WTC11 (cell line): ENCODE data around the gene TLE2. TPM values are rescaled to one million over a fixed set of nuclear protein-coding genes. Genes with fewer than 3 reads are reported as not detected.

Experiments
- ATAC-seq: fragments of 200-7000 bp; cut with Tn5 transposase; 2 replicates; pipeline ENCODE4 v1.10.0; 2021; ENCODE audit warnings: mild to moderate bottlenecking, moderate library complexity
- CTCF ChIA-PET: fragments of 300-600 bp; sonication (Branson Sonifier 250); formaldehyde crosslinking; loops from one replicate; lab custom pipeline; 2021; ENCODE audit warnings: antibody characterized with exemption; lab: Charles Lee
- POLR2A ChIA-PET: fragments of 350-600 bp; sonication (Branson Sonifier 250); formaldehyde crosslinking; loops from one replicate; lab custom pipeline; 2021; ENCODE audit warnings: antibody characterized with exemption; lab: Charles Lee
- DNase-seq: peaks from one replicate; pipeline ENCODE4 v3.0.0; 2021; ENCODE audit warnings: low spot score
- H3K27ac Mint-ChIP-seq: 2 replicates; pipeline ENCODE4 v1.8.0; 2021; ENCODE audit warnings: mixed read lengths
- H3K27me3 Mint-ChIP-seq: 2 replicates; pipeline ENCODE4 v1.8.0; 2021; ENCODE audit warnings: low read depth, mild to moderate bottlenecking, moderate library complexity, mixed read lengths
- H3K36me3 Mint-ChIP-seq: 2 replicates; pipeline ENCODE4 v1.8.0; 2021; ENCODE audit warnings: mixed read lengths
- H3K4me1 Mint-ChIP-seq: 2 replicates; pipeline ENCODE4 v1.8.0; 2022; ENCODE audit warnings: mixed read lengths
- H3K4me3 Mint-ChIP-seq: 2 replicates; pipeline ENCODE4 v1.8.0; 2021; ENCODE audit warnings: mild to moderate bottlenecking, moderate library complexity, mixed read lengths
- H3K9me3 Mint-ChIP-seq: 2 replicates; pipeline ENCODE4 v1.8.0; 2021; ENCODE audit warnings: mixed read lengths
- AR ChIP-seq: fragments of 250-450 bp; sonication (Bioruptor Pico); IDR thresholded peaks from 2 replicates; pipeline ENCODE4 v1.9.0; 2021; ENCODE audit warnings: mild to moderate bottlenecking
- CBFB ChIP-seq: sonication (generic); formaldehyde crosslinking; IDR thresholded peaks from 2 replicates; pipeline ENCODE4 v1.8.1; 2022; ENCODE audit warnings: mild to moderate bottlenecking, low read depth, missing genetic modification reagents
- FOXJ3 ChIP-seq: sonication (generic); formaldehyde crosslinking; IDR thresholded peaks from 2 replicates; pipeline ENCODE4 v1.9.0; 2021; ENCODE audit warnings: missing genetic modification reagents, mild to moderate bottlenecking, borderline replicate concordance
- FOXP4 ChIP-seq: sonication (generic); formaldehyde crosslinking; IDR thresholded peaks from 2 replicates; pipeline ENCODE4 v1.8.0; 2022; ENCODE audit warnings: mild to moderate bottlenecking, missing genetic modification reagents
- GTF2I ChIP-seq: fragments of 250-450 bp; sonication (Bioruptor Pico); conservative IDR thresholded peaks from 2 replicates; pipeline ENCODE4 v1.4.0; 2021; ENCODE audit warnings: mild to moderate bottlenecking
- NR1H2 ChIP-seq: sonication (generic); formaldehyde crosslinking; IDR thresholded peaks from 2 replicates; pipeline ENCODE4 v1.9.0; 2021; ENCODE audit warnings: mild to moderate bottlenecking, moderate library complexity, missing genetic modification reagents
- NR2C2 ChIP-seq: sonication (generic); formaldehyde crosslinking; IDR thresholded peaks from 2 replicates; pipeline ENCODE4 v1.8.0; 2022; ENCODE audit warnings: mild to moderate bottlenecking, missing genetic modification reagents
- PRDM15 ChIP-seq: sonication (generic); formaldehyde crosslinking; IDR thresholded peaks from 2 replicates; pipeline ENCODE4 v1.8.0; 2022; ENCODE audit warnings: missing genetic modification reagents
- PRRX2 ChIP-seq: fragments of 250-450 bp; sonication (Bioruptor Pico); IDR thresholded peaks from 2 replicates; pipeline ENCODE4 v1.8.0; 2021; ENCODE audit warnings: mild to moderate bottlenecking
- RORB ChIP-seq: fragments of 250-450 bp; sonication (Bioruptor Pico); IDR thresholded peaks from 2 replicates; pipeline ENCODE4 v1.9.0; 2021; ENCODE audit warnings: mild to moderate bottlenecking
- SMAD4 ChIP-seq: sonication (generic); formaldehyde crosslinking; IDR thresholded peaks from 2 replicates; pipeline ENCODE4 v1.8.0; 2022; ENCODE audit warnings: mild to moderate bottlenecking, missing genetic modification reagents
- TCF7 ChIP-seq: sonication (generic); formaldehyde crosslinking; IDR thresholded peaks from 2 replicates; pipeline ENCODE4 v1.8.0; 2022; ENCODE audit warnings: mild to moderate bottlenecking, low read depth, missing genetic modification reagents, moderate library complexity
- TEAD1 ChIP-seq: sonication (generic); formaldehyde crosslinking; IDR thresholded peaks from 2 replicates; pipeline ENCODE4 v1.8.0; 2022; ENCODE audit warnings: mild to moderate bottlenecking, missing genetic modification reagents
- TP53 ChIP-seq: sonication (generic); formaldehyde crosslinking; IDR thresholded peaks from 2 replicates; pipeline ENCODE4 v1.8.1; 2023; ENCODE audit warnings: mild to moderate bottlenecking, missing genetic modification reagents
- ZBTB43 ChIP-seq: sonication (generic); formaldehyde crosslinking; IDR thresholded peaks from 2 replicates; pipeline ENCODE4 v1.8.1; 2023; ENCODE audit warnings: mild to moderate bottlenecking, missing genetic modification reagents
- ZNF232 ChIP-seq: sonication (generic); formaldehyde crosslinking; IDR thresholded peaks from 2 replicates; pipeline ENCODE4 v1.8.0; 2022; ENCODE audit warnings: mild to moderate bottlenecking, missing genetic modification reagents
- ZNF512 ChIP-seq: sonication (generic); formaldehyde crosslinking; IDR thresholded peaks from 2 replicates; pipeline ENCODE4 v1.8.1; 2022; ENCODE audit warnings: missing genetic modification reagents, borderline replicate concordance
- ZSCAN18 ChIP-seq: fragments of 250-450 bp; sonication (Bioruptor Pico); IDR thresholded peaks from 2 replicates; pipeline ENCODE4 v2.1.2; 2022; ENCODE audit warnings: mild to moderate bottlenecking, moderate library complexity
- total RNA-seq: library from RNA; stranded (reverse); gene quantifications from 3 replicates; pipeline ENCODE4 v1.2.3, GENCODE V29; 2021

The TLE2 gene
- total RNA-seq, 1 experiment from 2014 or later, result 20.0 TPM

- H3K9me3 Mint-ChIP-seq, result no peaks in the 10 kb centered on the region
- no peaks in the 10 kb centered on the region for H3K36me3 Mint-ChIP-seq
- no peak overlapping the region for H3K27ac Mint-ChIP-seq
- no peak overlapping the region for H3K4me3 Mint-ChIP-seq
- TF ChIP-seq NR2C2 (CRISPR knock-in tag) (no peak), ZNF512 (CRISPR knock-in tag) (no peak)
- TF ChIP-seq, all 79 proteins: peak for 0
- POLR2A ChIA-PET, result interaction anchor here (0.7 kb wide), 1 partner anchor 54 kb away, joined by 8 read pairs; no protein-coding TSS in a partner anchor
- DNase-seq (no peak), ATAC-seq (no peak)
- Mint-ChIP-seq H3K27me3 (peaks cover 56% of the 10 kb centered on the region), H3K4me1 (peaks cover 43% of the 10 kb centered on the region)
- CTCF ChIA-PET, result interaction anchor here (0.9 to 2.7 kb wide), 5 partner anchors 12 to 121 kb away, joined by 3 to 10 read pairs (median 3); no protein-coding TSS in a partner anchor
These were observed 46.5 kb downstream of the TLE2 start for GRCh38 chr19:2982561-2982960.

GRCh38 chr19:2981898-2982297 is 47.2 kb downstream of the TLE2 start:
- DNase-seq, result no peak
- no peak overlapping the region for H3K4me3 Mint-ChIP-seq
- H3K9me3 Mint-ChIP-seq, result no peaks in the 10 kb centered on the region
- no peak for ATAC-seq
- H3K27me3 Mint-ChIP-seq, result peaks cover 56% of the 10 kb centered on the region
- H3K27ac Mint-ChIP-seq, result no peak overlapping the region
- POLR2A ChIA-PET, result interaction anchor here (0.7 to 1.1 kb wide), 2 partner anchors 54 kb away, joined by 3 to 8 read pairs; no protein-coding TSS in a partner anchor
- no peaks in the 10 kb centered on the region for H3K36me3 Mint-ChIP-seq
- TF ChIP-seq SMAD4 (CRISPR knock-in tag) (no peak), FOXP4 (CRISPR knock-in tag) (no peak), FOXJ3 (CRISPR knock-in tag) (no peak), NR1H2 (no peak), TP53 (CRISPR knock-in tag) (no peak), ZBTB43 (no peak), PRRX2 (CRISPR knock-in tag) (no peak), ZNF232 (CRISPR knock-in tag) (no peak), TCF7 (no peak), TEAD1 (no peak), GTF2I (CRISPR knock-in tag) (no peak), RORB (CRISPR knock-in tag) (no peak)
- H3K4me1 Mint-ChIP-seq, result peaks cover 37% of the 10 kb centered on the region
- CTCF ChIA-PET, result interaction anchor here (0.7 to 2.7 kb wide), 6 partner anchors 11 to 122 kb away, joined by 3 to 10 read pairs (median 3); no protein-coding TSS in a partner anchor

GRCh38 chr19:2978772-2979171 is 50.3 kb downstream of the TLE2 start:
- Mint-ChIP-seq H3K9me3 (no peaks in the 10 kb centered on the region), H3K4me1 (peaks cover 40% of the 10 kb centered on the region), H3K4me3 (no peak overlapping the region), H3K36me3 (no peaks in the 10 kb centered on the region), H3K27me3 (peaks cover 70% of the 10 kb centered on the region), H3K27ac (no peak overlapping the region)
- CTCF ChIA-PET, result interaction anchor here (1.1 to 3.7 kb wide), 2 partner anchors 28 kb away, joined by 4 to 19 read pairs; no protein-coding TSS in a partner anchor
- no peak for TF ChIP-seq CBFB (CRISPR knock-in tag)
- no peak for TF ChIP-seq ZSCAN18
- no peak for TF ChIP-seq PRDM15 (CRISPR knock-in tag)
- TF ChIP-seq AR, result no peak
- ATAC-seq, result no peak
- DNase-seq, result no peak
- POLR2A ChIA-PET, result no interaction called here
